Duodenal mucosa (tissue), 2 donors: ENCODE measurements around the gene CD99L2.

Experiments
- H3K27ac ChIP-seq: one replicate; pipeline ENCODE4 v1.7.0; 2013; ENCODE audit warnings: low read depth, low read length
- H3K27me3 ChIP-seq, 2 donors: one replicate each; pipeline ENCODE4 v1.7.0; 2013; ENCODE audit warnings: low read length in 2 of 2, control low read depth in 1 of 2; ENCODE audit not compliant: insufficient read depth in 2 of 2, control insufficient read depth in 1 of 2
- H3K36me3 ChIP-seq, 2 donors: one replicate each; pipeline ENCODE4 v1.7.0; 2013; ENCODE audit warnings: low read length in 2 of 2, control low read depth in 1 of 2; ENCODE audit not compliant: insufficient read depth in 2 of 2, control insufficient read depth in 1 of 2
- H3K4me1 ChIP-seq, 2 donors: one replicate each; pipeline ENCODE4 v1.7.0; 2013; ENCODE audit warnings: low read length in 2 of 2, control low read depth in 1 of 2; ENCODE audit not compliant: insufficient read depth in 2 of 2, control insufficient read depth in 1 of 2
- H3K4me3 ChIP-seq, 2 donors: one replicate each; pipeline ENCODE4 v1.7.0; 2013; ENCODE audit warnings: low read length in 2 of 2, low read depth in 1 of 2
- H3K9ac ChIP-seq, 2 donors: one replicate each; pipeline ENCODE4 v1.7.0; 2013; ENCODE audit warnings: low read length in 2 of 2, low read depth in 1 of 2
- H3K9me3 ChIP-seq, 2 donors: one replicate each; pipeline ENCODE4 v1.7.0; 2013; ENCODE audit warnings: low read length in 2 of 2, control low read depth in 1 of 2; ENCODE audit not compliant: control insufficient read depth in 1 of 2

CD99L2 gene

GRCh38 chrX:150766351-150767044 is 132.0 kb downstream of the CD99L2 start:
- H3K27ac ChIP-seq, result no peak overlapping the region
- H3K27me3 ChIP-seq, result no peaks in the 10 kb centered on the region
- no peak overlapping the region for H3K4me3 ChIP-seq
- peaks cover 0 to 18% of the 10 kb centered on the region in 2 donors for H3K36me3 ChIP-seq
- no peaks in the 10 kb centered on the region for H3K9me3 ChIP-seq
- H3K4me1 ChIP-seq, result peaks cover 0 to 5% of the 10 kb centered on the region in 2 donors
- no peak overlapping the region for H3K9ac ChIP-seq

- Histone ChIP-seq H3K9me3 (no peaks in the 10 kb centered on the region), H3K4me1 (peaks cover 0 to 5% of the 10 kb centered on the region in 2 donors), H3K27me3 (no peaks in the 10 kb centered on the region), H3K9ac (no peak overlapping the region), H3K4me3 (no peak overlapping the region), H3K36me3 (peaks cover 0 to 18% of the 10 kb centered on the region in 2 donors), H3K27ac (no peak overlapping the region)
Measured at GRCh38 chrX:150765782-150766350, 132.6 kb downstream of the CD99L2 start.

- Histone ChIP-seq H3K9ac (no peak overlapping the region), H3K27me3 (no peaks in the 10 kb centered on the region), H3K4me1 (peaks cover 0 to 5% of the 10 kb centered on the region in 2 donors), H3K9me3 (no peaks in the 10 kb centered on the region), H3K36me3 (peaks cover 0 to 18% of the 10 kb centered on the region in 2 donors), H3K4me3 (no peak overlapping the region), H3K27ac (no peak overlapping the region)
Measured at GRCh38 chrX:150765237-150765636, 133.2 kb downstream of the CD99L2 start.

- Histone ChIP-seq H3K27me3 (no peaks in the 10 kb centered on the region), H3K36me3 (peaks cover 0 to 19% of the 10 kb centered on the region in 2 donors), H3K4me1 (peaks cover 0 to 5% of the 10 kb centered on the region in 2 donors), H3K9me3 (no peaks in the 10 kb centered on the region), H3K9ac (no peak overlapping the region), H3K27ac (no peak overlapping the region), H3K4me3 (no peak overlapping the region)
Measured at GRCh38 chrX:150763810-150764209, 134.7 kb downstream of the CD99L2 start.

GRCh38 chrX:150763303-150763797 is 135.1 kb downstream of the CD99L2 start:
- Histone ChIP-seq H3K36me3 (peaks cover 0 to 19% of the 10 kb centered on the region in 2 donors), H3K27ac (no peak overlapping the region), H3K27me3 (no peaks in the 10 kb centered on the region), H3K4me1 (peaks cover 0 to 5% of the 10 kb centered on the region in 2 donors), H3K9me3 (no peaks in the 10 kb centered on the region), H3K9ac (no peak overlapping the region), H3K4me3 (no peak overlapping the region)

- Histone ChIP-seq H3K4me3 (no peak overlapping the region), H3K27ac (no peak overlapping the region), H3K36me3 (peaks cover 0 to 25% of the 10 kb centered on the region in 2 donors), H3K4me1 (peaks cover 0 to 5% of the 10 kb centered on the region in 2 donors), H3K9ac (no peak overlapping the region), H3K9me3 (no peaks in the 10 kb centered on the region), H3K27me3 (no peaks in the 10 kb centered on the region)
Measured at GRCh38 chrX:150762258-150763165, 136.0 kb downstream of the CD99L2 start.

- Histone ChIP-seq H3K4me1 (no peaks in the 10 kb centered on the region), H3K4me3 (no peak overlapping the region), H3K36me3 (peaks cover 0 to 32% of the 10 kb centered on the region in 2 donors), H3K27ac (no peak overlapping the region), H3K27me3 (no peaks in the 10 kb centered on the region), H3K9ac (no peak overlapping the region), H3K9me3 (no peaks in the 10 kb centered on the region)
Measured at GRCh38 chrX:150761819-150762216, 136.7 kb downstream of the CD99L2 start.

- Histone ChIP-seq H3K27ac (no peak overlapping the region), H3K4me3 (no peak overlapping the region), H3K36me3 (peaks cover 0 to 32% of the 10 kb centered on the region in 2 donors), H3K9ac (no peak overlapping the region), H3K9me3 (no peaks in the 10 kb centered on the region), H3K4me1 (no peaks in the 10 kb centered on the region), H3K27me3 (no peaks in the 10 kb centered on the region)
Measured at GRCh38 chrX:150761176-150761818, 137.2 kb downstream of the CD99L2 start.

GRCh38 chrX:150759568-150760416 is 138.7 kb downstream of the CD99L2 start:
- Histone ChIP-seq H3K27ac (no peak overlapping the region), H3K4me1 (no peaks in the 10 kb centered on the region), H3K36me3 (peaks cover 0 to 32% of the 10 kb centered on the region in 2 donors), H3K4me3 (no peak overlapping the region), H3K9ac (no peak overlapping the region), H3K9me3 (no peaks in the 10 kb centered on the region), H3K27me3 (no peaks in the 10 kb centered on the region)
